ENCODE data around the gene RPL4.

The RPL4 gene

GRCh38 chr15:66498501-66499386 is 5.9 kb downstream of the RPL4 start:
- TF ChIP-seq CTCF (IDR thresholded peaks at IDR 0.05; ENCODE audit: low read depth, low read length), result no peak
- no peak overlapping the region for H3K4me3 ChIP-seq (ENCODE audit: low read depth, low read length)

- peak; percentile 91 for TF ChIP-seq CTCF (IDR thresholded peaks at IDR 0.05; ENCODE audit: low read depth, low read length)
- H3K4me3 ChIP-seq (ENCODE audit: low read depth, low read length), result peak within 1 kb of the TSS; percentile 87
These were observed 6.9 kb downstream of the RPL4 start, which contains the start of gene SNAPC5 for GRCh38 chr15:66497502-66498455. SNAPC5 (minus strand) TSS chr15:66497762; CDS start chr15:66497731, 31 bp downstream.

- H3K4me3 ChIP-seq (ENCODE audit: low read depth, low read length), result peak overlapping the region; percentile 87
- TF ChIP-seq CTCF (IDR thresholded peaks at IDR 0.05; ENCODE audit: low read depth, low read length), result no peak
These were observed 7.6 kb downstream of the RPL4 start for GRCh38 chr15:66496951-66497501.

GRCh38 chr15:66494262-66494661 is 10.4 kb downstream of the RPL4 start:
- H3K4me3 ChIP-seq (ENCODE audit: low read depth, low read length), result no peak overlapping the region
- no peak for TF ChIP-seq CTCF (IDR thresholded peaks at IDR 0.05; ENCODE audit: low read depth, low read length)

GRCh38 chr15:66491846-66492245 is 12.8 kb downstream of the RPL4 start:
- no peak overlapping the region for H3K4me3 ChIP-seq (ENCODE audit: low read depth, low read length)
- no peak for TF ChIP-seq CTCF (IDR thresholded peaks at IDR 0.05; ENCODE audit: low read depth, low read length)

GRCh38 chr15:66489179-66489791 is 15.4 kb downstream of the RPL4 start:
- H3K4me3 ChIP-seq (ENCODE audit: low read depth, low read length), result no peak overlapping the region
- TF ChIP-seq CTCF (IDR thresholded peaks at IDR 0.05; ENCODE audit: low read depth, low read length), result no peak
